SK-N-SH treated with all-trans-retinoic acid at 6 μM for 48 hours (cell line): ENCODE results near the gene PSMB5.

Experiments
- ATAC-seq: fragments of 200-7000 bp; cut with Tn5 transposase; 3 replicates; pipeline ENCODE4 v1.9.1; 2020; ENCODE audit warnings: mild to moderate bottlenecking, moderate library complexity
- BACH2 ChIP-seq: fragments of 250-450 bp; sonication (Bioruptor Pico); IDR thresholded peaks from 2 replicates; pipeline ENCODE4 v1.9.0; 2021; ENCODE audit warnings: mild to moderate bottlenecking, borderline replicate concordance
- CREB5 ChIP-seq: fragments of 250-450 bp; sonication (Bioruptor Pico); IDR thresholded peaks from 2 replicates; pipeline ENCODE4 v1.5.1; 2020; ENCODE audit warnings: low read depth, mild to moderate bottlenecking, moderate library complexity
- CSDC2 ChIP-seq: fragments of 250-450 bp; sonication (Bioruptor Pico); IDR thresholded peaks from 2 replicates; pipeline ENCODE4 v1.5.0; 2020; ENCODE audit warnings: mild to moderate bottlenecking, moderate library complexity
- CSRNP3 ChIP-seq: fragments of 250-450 bp; sonication (Bioruptor Pico); IDR thresholded peaks from 2 replicates; pipeline ENCODE4 v1.5.1; 2021; ENCODE audit warnings: mild to moderate bottlenecking, moderate library complexity
- ESRRG ChIP-seq: fragments of 250-450 bp; sonication (Bioruptor Pico); IDR thresholded peaks from 2 replicates; pipeline ENCODE4 v1.6.1; 2021; ENCODE audit warnings: mild to moderate bottlenecking
- GLIS3 ChIP-seq: fragments of 250-450 bp; sonication (Bioruptor Pico); IDR thresholded peaks from 2 replicates; pipeline ENCODE4 v1.5.0; 2020; ENCODE audit warnings: mild to moderate bottlenecking, moderate library complexity
- ISL1 ChIP-seq: fragments of 250-450 bp; sonication (Bioruptor Pico); IDR thresholded peaks from 2 replicates; pipeline ENCODE4 v2.1.2; 2022; ENCODE audit warnings: mild to moderate bottlenecking, moderate library complexity
- OSR1 ChIP-seq: fragments of 250-450 bp; sonication (Bioruptor Pico); IDR thresholded peaks from 2 replicates; pipeline ENCODE4 v1.8.0; 2022; ENCODE audit warnings: moderate library complexity, mild to moderate bottlenecking, inconsistent platforms
- PATZ1 ChIP-seq: fragments of 250-450 bp; sonication (Bioruptor Pico); IDR thresholded peaks from 2 replicates; pipeline ENCODE4 v1.8.0; 2020; ENCODE audit warnings: mild to moderate bottlenecking, moderate library complexity, borderline replicate concordance
- PPARA ChIP-seq: fragments of 250-450 bp; sonication (Bioruptor Pico); IDR thresholded peaks from 2 replicates; pipeline ENCODE4 v1.5.0; 2020; ENCODE audit warnings: mild to moderate bottlenecking, borderline replicate concordance
- RARB ChIP-seq: fragments of 250-450 bp; sonication (Bioruptor Pico); IDR thresholded peaks from 2 replicates; pipeline ENCODE4 v1.8.0; 2021; ENCODE audit warnings: mild to moderate bottlenecking, moderate library complexity
- SNAI2 ChIP-seq: fragments of 250-450 bp; sonication (Bioruptor Pico); IDR thresholded peaks from 2 replicates; pipeline ENCODE4 v1.5.0; 2020; ENCODE audit warnings: mild to moderate bottlenecking, moderate library complexity
- TCF4 ChIP-seq: fragments of 250-450 bp; sonication (Bioruptor Pico); IDR thresholded peaks from 2 replicates; pipeline ENCODE4 v1.8.0; 2021; ENCODE audit warnings: mild to moderate bottlenecking, moderate library complexity, borderline replicate concordance
- TOX ChIP-seq: fragments of 250-450 bp; sonication (Bioruptor Pico); IDR thresholded peaks from 2 replicates; pipeline ENCODE4 v1.8.0; 2021; ENCODE audit warnings: mild to moderate bottlenecking, moderate library complexity, borderline replicate concordance
- TSHZ2 ChIP-seq: fragments of 250-450 bp; sonication (Bioruptor Pico); IDR thresholded peaks from 2 replicates; pipeline ENCODE4 v1.5.0; 2020; ENCODE audit warnings: mild to moderate bottlenecking, moderate library complexity
- ZC3H10 ChIP-seq: fragments of 250-450 bp; sonication (Bioruptor Pico); IDR thresholded peaks from 2 replicates; pipeline ENCODE4 v1.5.1; 2021; ENCODE audit warnings: mild to moderate bottlenecking, moderate library complexity
- ZFP3 ChIP-seq: fragments of 250-450 bp; sonication (Bioruptor Pico); IDR thresholded peaks from 2 replicates; pipeline ENCODE4 v1.5.0; 2020; ENCODE audit warnings: mild to moderate bottlenecking, moderate library complexity
- ZFP30 ChIP-seq: fragments of 450-650 bp; formaldehyde crosslinking; IDR thresholded peaks from 2 replicates; pipeline ENCODE4 v1.5.0; 2022; ENCODE audit warnings: mild to moderate bottlenecking, moderate library complexity
- ZNF565 ChIP-seq: fragments of 450-650 bp; formaldehyde crosslinking; conservative IDR thresholded peaks from 2 replicates; pipeline ENCODE4 v1.5.0; 2020; ENCODE audit warnings: low read depth, mild to moderate bottlenecking, moderate library complexity
- ZNF70 ChIP-seq: fragments of 450-650 bp; formaldehyde crosslinking; IDR thresholded peaks from 2 replicates; pipeline ENCODE4 v1.5.0; 2020; ENCODE audit warnings: mild to moderate bottlenecking, moderate library complexity
- ZNF8 ChIP-seq: fragments of 450-650 bp; formaldehyde crosslinking; IDR thresholded peaks from 2 replicates; pipeline ENCODE4 v1.5.0; 2020; ENCODE audit warnings: mild to moderate bottlenecking, moderate library complexity

PSMB5 gene

GRCh38 chr14:22987291-22987690 lies 47.4 kb downstream of the PSMB5 start:
- ATAC-seq, result no peak
- TF ChIP-seq GLIS3 (CRISPR knock-in tag) (no peak), SNAI2 (CRISPR knock-in tag) (no peak), CSDC2 (CRISPR knock-in tag) (no peak), ZNF70 (CRISPR knock-in tag) (no peak), CREB5 (CRISPR knock-in tag) (no peak), ZC3H10 (no peak), PATZ1 (CRISPR knock-in tag) (no peak), CSRNP3 (CRISPR knock-in tag) (no peak), TSHZ2 (CRISPR knock-in tag) (no peak), ISL1 (CRISPR knock-in tag) (no peak), BACH2 (CRISPR knock-in tag) (no peak), ZNF565 (no peak), RARB (CRISPR knock-in tag) (no peak), PPARA (CRISPR knock-in tag) (no peak), OSR1 (no peak), TOX (CRISPR knock-in tag) (no peak), TCF4 (CRISPR knock-in tag) (no peak)
- TF ChIP-seq, all 23 proteins: peak for 0

- ATAC-seq, result peak; percentile 62
- TF ChIP-seq ZFP3 (CRISPR knock-in tag) (no peak), TOX (CRISPR knock-in tag) (no peak), TSHZ2 (CRISPR knock-in tag) (no peak), SNAI2 (CRISPR knock-in tag) (no peak), RARB (CRISPR knock-in tag) (no peak), GLIS3 (CRISPR knock-in tag) (no peak), ESRRG (CRISPR knock-in tag) (no peak), ZC3H10 (no peak), ZNF8 (CRISPR knock-in tag) (no peak), ZFP30 (CRISPR knock-in tag) (no peak), ISL1 (CRISPR knock-in tag) (no peak), BACH2 (CRISPR knock-in tag) (no peak)
- TF ChIP-seq, all 23 proteins: peak for 0
Observed at GRCh38 chr14:22986508-22987054, 48.1 kb downstream of the PSMB5 start.
